LNCaP clone FGC (cell line): ENCODE measurements around the gene C10orf90.

ENCODE experiments used
- DNase-seq: peaks from one replicate; pipeline ENCODE4 v3.0.0-alpha.2; 2011; ENCODE audit warnings: low read depth
- H3K4me3 ChIP-seq: 2 replicates; pipeline ENCODE4 v1.5.1; 2011; ENCODE audit warnings: mild to moderate bottlenecking, low read depth, low read length, control low read depth
- CTCF ChIP-seq: IDR thresholded peaks from 2 replicates; pipeline ENCODE4 v1.5.1; 2012; ENCODE audit warnings: mild to moderate bottlenecking; ENCODE audit not compliant: control insufficient read depth, insufficient read depth; ENCODE audit errors: extremely low read depth

C10orf90 gene

GRCh38 chr10:126686719-126687118, 16.2 kb upstream of the C10orf90 start:
- H3K4me3 ChIP-seq, result no peak overlapping the region
- DNase-seq, result no peak
- no peak for TF ChIP-seq CTCF

- no peak for TF ChIP-seq CTCF
- H3K4me3 ChIP-seq, result no peak overlapping the region
- no peak for DNase-seq
Observed at GRCh38 chr10:126686268-126686667, 15.8 kb upstream of the C10orf90 start.

GRCh38 chr10:126685756-126686155, 15.3 kb upstream of the C10orf90 start:
- no peak overlapping the region for H3K4me3 ChIP-seq
- TF ChIP-seq CTCF, result no peak
- no peak for DNase-seq

- H3K4me3 ChIP-seq, result no peak overlapping the region
- TF ChIP-seq CTCF, result no peak
- no peak for DNase-seq
Observed at GRCh38 chr10:126684171-126684745, 13.8 kb upstream of the C10orf90 start.

GRCh38 chr10:126683466-126683865, 13.0 kb upstream of the C10orf90 start:
- no peak for TF ChIP-seq CTCF
- H3K4me3 ChIP-seq, result no peak overlapping the region
- DNase-seq, result no peak

GRCh38 chr10:126675656-126676438, 5.4 kb upstream of the C10orf90 start:
- TF ChIP-seq CTCF, result no peak
- DNase-seq, result no peak
- H3K4me3 ChIP-seq, result no peak overlapping the region
